Measurements from ENCODE around the gene CCDC12.

CCDC12 gene

DNA sequence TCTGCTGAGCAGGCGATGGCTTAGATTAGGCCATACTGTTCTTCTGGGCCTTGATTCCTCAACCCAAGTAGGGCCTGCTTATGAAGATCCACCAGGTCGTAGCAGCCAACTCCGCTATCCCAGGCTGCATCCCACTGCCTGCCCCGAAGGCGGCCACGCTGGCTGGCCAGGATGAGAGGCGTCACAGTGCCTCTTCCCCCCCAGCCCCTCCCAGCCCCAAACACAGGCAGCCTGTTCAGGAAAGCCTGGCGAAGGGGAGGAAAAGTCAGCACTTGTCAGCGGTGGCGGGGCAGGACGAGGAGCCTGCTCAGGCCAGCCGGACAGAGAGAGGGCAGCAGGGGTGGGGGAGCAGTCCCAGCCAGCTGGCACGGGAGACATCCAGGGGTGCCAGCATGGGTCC, 87.8 kb downstream of the CCDC12 start:
- no peak for DNase-seq

- no peak for DNase-seq
Observed at GRCh38 chr3:46887980-46888494, 88.5 kb downstream of the CCDC12 start.

- DNase-seq, result no peak
Observed at GRCh38 chr3:46885612-46886011, 90.9 kb downstream of the CCDC12 start.

- no peak for DNase-seq
Observed at GRCh38 chr3:46884929-46885328, 91.6 kb downstream of the CCDC12 start.

DNA sequence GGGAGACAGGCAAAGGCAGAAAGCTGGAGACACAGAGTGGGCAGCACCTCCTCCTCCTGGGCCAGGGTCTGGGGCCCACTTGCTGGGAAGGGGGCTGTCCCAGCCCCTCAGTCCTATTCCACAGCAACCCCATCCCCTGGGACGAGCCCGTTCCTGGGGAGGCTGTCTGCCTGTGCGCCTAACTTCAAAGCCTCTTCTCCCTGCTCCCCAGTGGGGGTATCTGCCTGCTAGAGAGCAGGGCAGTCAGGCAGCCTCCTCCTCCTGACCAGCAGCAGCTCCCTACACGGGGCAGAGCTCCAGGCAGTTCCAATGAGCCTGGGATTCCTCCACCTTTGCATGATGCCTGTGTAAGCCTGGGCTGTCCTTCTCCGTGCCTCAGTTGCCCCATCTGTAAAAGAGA, 92.1 kb downstream of the CCDC12 start:
- DNase-seq, result no peak

GRCh38 chr3:46883830-46884185, 92.7 kb downstream of the CCDC12 start:
- no peak for DNase-seq

DNA sequence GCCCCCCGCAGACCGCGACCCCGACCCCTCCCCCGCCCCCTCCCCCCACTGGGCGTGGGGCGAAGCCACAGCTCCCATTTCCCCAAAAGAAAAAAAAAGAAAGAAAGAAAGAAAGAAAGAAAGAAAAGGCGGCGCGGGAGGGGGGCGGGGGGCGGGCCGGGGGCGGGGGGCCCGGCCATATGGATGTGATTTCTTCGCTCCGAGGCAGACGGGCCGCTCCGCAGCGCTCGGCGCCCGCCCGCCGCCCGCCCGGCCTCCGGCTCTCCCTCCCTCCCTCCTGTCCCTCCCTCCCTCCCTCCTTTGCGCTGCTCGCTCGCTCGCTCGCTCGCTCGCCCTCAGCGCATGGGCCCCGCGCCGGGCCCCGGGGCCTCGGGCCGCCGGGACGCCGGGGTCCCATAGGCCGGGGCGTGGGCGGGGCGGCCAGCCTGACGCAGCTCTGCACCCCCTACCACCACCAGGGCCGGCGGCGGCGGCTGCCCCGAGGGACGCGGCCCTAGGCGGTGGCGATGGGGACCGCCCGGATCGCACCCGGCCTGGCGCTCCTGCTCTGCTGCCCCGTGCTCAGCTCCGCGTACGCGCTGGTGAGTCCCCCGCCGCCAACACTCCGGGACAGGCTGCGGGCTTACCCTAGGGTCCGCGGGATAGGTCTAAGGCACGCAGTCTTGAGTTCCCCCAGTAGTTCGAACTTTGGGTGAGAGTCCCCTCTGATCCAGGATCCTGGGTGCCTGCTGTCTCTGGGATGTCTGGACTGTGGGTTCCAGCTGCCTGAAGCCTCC, 93.3 kb downstream of the CCDC12 start:
- DNase-seq, result peak; percentile 70

DNA sequence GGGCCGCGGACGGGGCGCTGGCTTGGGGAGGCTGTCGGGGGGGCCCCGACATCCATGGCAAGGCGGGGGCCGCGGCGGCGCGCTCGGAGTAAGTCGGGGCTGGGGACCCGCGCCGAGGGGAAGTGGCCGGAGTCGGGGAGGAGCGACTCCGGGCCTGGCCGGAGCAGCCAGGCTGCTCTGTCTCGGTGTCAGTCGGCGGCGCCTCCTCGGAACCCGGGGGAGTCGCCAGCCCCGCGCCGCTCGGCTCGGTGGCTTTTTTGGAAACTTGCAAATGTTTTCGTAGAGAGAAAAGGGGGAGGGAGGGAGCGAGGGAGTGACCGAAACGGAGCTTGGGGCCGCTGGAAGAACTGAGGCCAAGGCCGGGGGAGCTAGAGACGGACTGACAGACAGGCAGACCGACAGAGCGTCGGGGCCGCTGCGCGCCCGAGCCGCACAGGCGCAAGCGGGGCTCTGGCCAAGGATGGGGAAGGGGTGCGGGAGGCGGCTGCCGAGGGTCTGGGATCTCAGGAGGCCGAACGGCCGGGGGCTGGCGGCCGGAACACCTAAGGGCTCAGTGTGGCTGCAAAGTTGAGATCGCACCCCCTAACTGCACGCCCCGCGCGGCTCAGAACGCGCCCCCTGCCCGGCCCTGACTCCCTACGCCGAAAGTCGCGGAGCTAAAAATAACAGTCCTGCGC, 94.0 kb downstream of the CCDC12 start:
- peak; percentile 74 for DNase-seq

- DNase-seq, result peak; percentile 70
Observed at GRCh38 chr3:46881596-46882376, 94.8 kb downstream of the CCDC12 start.

GRCh38 chr3:46880884-46881595, 95.5 kb downstream of the CCDC12 start:
- no peak for DNase-seq

GRCh38 chr3:46878781-46879436, 97.6 kb downstream of the CCDC12 start:
- no peak for DNase-seq

DNA sequence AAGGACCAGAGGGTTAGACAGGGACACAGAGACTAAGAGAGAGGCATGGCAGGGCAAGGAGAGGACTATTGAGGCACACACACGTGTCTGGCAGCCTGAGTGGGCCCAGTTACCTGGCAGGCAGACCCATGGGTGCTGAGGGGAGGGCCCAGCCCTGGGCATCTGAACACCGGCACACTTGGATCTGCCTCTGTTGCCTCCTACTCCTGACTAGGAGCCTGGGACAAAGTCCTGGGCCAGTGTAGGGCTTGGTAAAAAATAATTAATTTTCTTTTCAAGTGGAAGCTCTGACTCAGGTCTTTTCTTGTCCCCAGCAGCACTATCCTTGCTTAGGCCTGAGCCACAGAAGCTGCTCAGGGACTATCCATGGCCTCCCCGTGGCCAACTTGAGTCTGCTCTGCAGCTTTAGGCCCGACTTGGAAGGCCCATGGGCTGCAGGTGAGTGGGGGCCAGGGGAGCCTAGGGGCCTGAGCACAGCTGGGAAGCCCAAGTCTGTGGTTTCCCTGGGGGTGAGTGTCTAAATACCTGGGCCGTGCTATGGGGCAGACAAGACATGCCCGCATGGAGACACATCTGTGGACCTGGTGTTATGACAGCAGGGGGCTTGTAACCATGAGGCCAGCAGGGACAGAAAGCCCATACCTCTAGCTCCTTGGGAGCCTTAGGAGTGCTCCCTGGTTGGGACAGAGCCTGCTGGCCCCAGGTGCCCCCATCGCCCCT, 99.0 kb downstream of the CCDC12 start, which contains the start of gene PTH1R:
TSS of gene PTH1R (plus strand) at position 316 of the 720 bp plus-strand sequence. CDS start 5,839 bp downstream, outside the sequence.
- DNase-seq, result no peak

DNA sequence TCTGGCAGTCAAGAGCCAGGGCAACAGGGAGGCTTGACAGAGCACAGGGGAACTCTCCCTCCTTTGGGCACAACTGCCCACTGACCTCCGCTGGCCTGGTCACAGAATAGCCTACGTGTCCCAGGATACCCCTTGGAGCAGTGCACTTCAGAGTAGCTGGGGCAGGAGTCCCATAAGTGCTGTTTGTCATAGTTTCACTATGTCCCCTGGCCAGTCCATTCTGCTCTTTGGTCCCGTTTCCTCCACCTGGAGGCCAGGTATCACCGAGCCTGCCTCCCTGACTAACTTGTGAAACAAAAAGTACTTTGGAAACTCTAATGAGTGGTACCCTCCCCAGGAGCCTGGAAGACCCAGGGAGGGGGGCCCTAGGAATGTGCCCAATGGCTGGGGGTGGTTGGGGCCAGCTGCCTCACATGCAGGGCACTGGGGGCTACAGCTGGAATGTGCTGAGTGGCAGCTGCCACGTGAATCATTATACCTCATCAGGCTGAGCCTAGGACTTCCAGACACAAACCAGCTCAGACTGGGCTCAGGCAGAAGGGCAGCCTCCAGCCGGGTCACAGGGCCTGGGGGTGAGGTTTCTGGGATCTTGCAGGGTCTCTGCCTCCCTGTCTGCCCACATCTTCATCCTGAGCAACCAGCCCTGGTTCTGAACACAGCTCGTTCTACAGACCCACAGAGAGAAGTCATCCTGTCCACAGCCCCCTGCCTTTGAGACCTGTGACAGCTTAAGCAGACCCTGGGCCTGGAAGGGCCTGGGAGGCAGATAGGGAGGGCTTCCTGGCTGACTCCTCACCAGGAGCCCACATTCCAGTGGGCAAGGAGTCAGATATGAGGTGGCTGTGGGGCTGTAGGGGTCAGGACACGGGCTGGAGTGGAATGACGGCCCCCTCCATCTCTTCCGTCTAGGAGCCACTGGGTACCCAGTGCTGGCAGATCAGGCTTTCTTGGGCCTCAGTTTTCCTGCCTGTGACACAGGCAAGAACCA, 99.9 kb downstream of the CCDC12 start:
- DNase-seq, result no peak

- no peak for DNase-seq
Observed at GRCh38 chr3:46875560-46875959, 101.0 kb downstream of the CCDC12 start.

DNA sequence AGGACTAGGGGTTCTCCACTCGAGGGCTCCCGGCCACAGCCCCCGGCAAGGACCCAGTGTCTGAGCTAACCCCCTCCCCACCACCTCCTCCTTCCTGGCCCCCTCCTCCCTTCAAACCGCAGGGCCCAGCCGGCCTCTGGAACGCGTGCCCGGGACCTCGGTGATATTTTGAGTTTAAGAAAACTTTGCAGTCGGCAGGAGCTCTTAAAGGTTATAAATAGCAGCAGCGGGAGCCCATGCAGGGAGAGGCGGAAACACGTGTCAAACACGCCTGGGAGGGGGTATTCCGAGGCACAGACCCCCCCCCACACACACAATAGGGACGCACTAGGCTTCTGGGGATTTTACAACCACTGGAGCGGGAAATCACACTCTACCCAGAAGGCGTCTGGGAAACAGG, 102.1 kb downstream of the CCDC12 start:
- DNase-seq, result peak; percentile 77

GRCh38 chr3:46873521-46873920, 103.0 kb downstream of the CCDC12 start:
- no peak for DNase-seq
